Fibroblast of mammary gland (primary cell): ENCODE measurements around the gene SCEL.

Source experiments
- DNase-seq: peaks from one replicate; pipeline ENCODE4 v3.0.0-alpha.2; 2010; ENCODE audit warnings: low read depth
- H3K4me3 ChIP-seq: 2 replicates; pipeline ENCODE4 v1.5.1; 2011; ENCODE audit warnings: low read depth, mild to moderate bottlenecking, low read length, moderate library complexity; ENCODE audit not compliant: control insufficient read depth
- TF ChIP-seq, protein P1 (sequence below): conservative IDR thresholded peaks from 2 replicates; pipeline ENCODE4 v1.5.1; 2011; ENCODE audit warnings: low read depth, low read length, inconsistent platforms; ENCODE audit not compliant: control insufficient read depth, insufficient read depth

SCEL gene

DNA sequence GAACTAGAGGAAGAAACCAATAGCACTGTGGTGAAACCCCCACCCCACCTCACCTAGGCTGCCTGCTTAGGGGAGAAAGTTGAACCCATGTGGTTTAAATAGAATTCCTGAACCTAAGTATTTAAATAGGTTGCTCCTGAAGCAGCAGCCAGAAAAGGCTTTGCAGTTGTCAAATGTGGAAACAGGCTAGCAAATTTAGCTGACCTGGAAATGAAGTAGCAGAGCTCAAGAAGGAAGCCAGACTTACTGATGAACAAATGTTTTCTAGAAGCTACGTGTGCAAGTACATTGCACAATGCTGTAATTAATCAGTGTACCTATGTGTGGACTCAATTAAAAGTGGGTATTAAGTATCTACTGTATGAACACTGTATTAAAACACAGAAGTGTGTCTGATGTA is 61.3 kb downstream of the SCEL start:
- DNase-seq = no peak
- H3K4me3 ChIP-seq = no peak overlapping the region
- TF ChIP-seq, protein P1, sequence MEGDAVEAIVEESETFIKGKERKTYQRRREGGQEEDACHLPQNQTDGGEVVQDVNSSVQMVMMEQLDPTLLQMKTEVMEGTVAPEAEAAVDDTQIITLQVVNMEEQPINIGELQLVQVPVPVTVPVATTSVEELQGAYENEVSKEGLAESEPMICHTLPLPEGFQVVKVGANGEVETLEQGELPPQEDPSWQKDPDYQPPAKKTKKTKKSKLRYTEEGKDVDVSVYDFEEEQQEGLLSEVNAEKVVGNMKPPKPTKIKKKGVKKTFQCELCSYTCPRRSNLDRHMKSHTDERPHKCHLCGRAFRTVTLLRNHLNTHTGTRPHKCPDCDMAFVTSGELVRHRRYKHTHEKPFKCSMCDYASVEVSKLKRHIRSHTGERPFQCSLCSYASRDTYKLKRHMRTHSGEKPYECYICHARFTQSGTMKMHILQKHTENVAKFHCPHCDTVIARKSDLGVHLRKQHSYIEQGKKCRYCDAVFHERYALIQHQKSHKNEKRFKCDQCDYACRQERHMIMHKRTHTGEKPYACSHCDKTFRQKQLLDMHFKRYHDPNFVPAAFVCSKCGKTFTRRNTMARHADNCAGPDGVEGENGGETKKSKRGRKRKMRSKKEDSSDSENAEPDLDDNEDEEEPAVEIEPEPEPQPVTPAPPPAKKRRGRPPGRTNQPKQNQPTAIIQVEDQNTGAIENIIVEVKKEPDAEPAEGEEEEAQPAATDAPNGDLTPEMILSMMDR = no peak

DNA sequence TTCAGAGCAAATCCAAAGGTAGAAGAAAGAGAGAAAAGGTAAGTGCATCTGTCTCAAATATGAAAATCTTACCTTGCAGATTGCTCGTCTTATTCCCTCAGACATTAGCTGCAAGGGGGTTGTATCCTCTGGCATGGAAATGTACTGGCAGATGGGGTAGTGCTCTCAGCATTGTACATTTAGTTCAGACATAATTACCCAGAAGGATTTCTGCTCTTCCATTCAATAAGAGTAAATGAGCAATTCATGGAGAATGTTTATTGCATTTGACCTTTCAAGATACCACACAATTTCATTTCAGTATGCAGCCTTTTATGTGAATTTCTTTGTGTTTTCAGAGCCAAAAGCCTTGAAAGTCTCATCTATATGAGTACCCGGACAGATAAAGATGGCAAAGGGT is 63.8 kb downstream of the SCEL start:
- no peak overlapping the region for H3K4me3 ChIP-seq
- DNase-seq = no peak
- TF ChIP-seq, protein P1 = no peak

DNA sequence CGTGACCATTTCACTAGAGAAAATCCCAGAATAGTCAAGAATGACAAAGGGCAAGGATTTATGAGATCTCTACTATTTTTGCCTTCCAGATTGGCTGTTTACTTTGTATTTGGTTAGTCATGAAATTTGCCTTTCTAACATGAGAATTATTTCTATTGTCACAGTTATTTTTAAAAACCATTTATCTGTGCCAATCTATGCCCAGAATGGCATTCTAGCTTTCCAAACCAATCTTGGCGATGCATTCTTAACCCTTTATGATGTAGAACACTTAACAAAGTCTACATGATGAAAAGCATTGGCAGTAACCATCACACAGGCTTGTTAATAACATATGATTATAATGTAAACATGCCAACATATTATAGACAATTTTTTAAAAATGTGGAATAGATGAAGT is 65.2 kb downstream of the SCEL start:
- DNase-seq = no peak
- no peak overlapping the region for H3K4me3 ChIP-seq
- TF ChIP-seq, protein P1 = no peak

DNA sequence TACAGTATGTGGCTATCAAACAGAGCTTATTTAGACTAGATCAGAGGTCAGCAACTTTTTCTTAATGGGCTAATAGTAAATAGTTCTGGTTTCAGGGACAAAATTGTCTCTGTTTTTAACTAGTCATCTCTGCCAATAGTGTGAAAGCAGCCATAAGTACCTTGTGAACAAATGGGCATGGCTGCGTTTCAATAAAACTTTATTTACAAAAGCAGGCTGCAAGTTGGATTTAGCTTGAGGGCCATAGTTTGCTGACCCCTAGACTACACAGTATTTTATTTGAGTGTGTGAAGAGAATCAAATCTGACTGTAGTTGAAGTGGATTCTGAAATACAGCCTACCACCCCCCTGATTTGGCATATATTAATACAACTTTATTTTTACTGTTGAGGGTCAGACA is 75.6 kb downstream of the SCEL start:
- DNase-seq = no peak
- no peak overlapping the region for H3K4me3 ChIP-seq
- TF ChIP-seq, protein P1 = no peak

DNA sequence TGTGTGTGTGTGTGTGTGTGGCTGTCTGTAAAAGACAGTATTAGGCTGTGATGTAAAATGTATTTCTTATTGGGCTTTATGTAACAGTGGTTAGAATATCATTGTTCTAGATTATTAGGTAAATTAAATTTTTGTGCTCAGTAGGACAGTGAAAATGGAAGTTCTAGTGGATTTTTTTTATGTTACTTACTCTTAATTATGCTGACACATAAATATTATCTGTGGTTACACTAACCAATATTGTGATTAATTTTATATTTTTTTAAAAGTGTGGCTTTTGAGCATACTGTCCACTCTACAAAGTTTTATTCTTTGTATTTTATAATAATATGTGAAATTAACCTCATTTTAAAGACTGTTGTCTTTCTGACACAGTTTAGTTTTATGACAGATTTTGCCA is 80.5 kb downstream of the SCEL start:
- no peak for DNase-seq
- H3K4me3 ChIP-seq = no peak overlapping the region
- TF ChIP-seq, protein P1 = no peak

DNA sequence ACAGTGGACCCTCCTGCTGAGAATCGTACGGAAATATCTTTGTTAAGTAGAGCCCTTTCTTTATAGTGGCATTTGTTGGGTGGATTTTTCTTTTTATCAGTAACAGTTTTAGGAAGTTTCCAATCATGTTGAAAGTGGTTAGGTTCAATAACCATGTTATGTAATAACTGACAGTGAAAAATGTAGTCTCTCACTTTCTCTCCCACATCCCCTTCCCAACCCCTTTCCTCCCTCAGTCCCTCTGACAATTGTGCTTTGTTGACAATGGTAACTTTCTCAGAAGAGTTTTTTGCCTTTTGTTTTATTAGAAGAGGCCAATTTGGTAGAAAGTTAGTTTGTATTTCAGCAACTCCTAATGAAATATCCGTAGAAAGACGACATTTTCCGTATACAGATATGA is 84.1 kb downstream of the SCEL start:
- no peak for DNase-seq
- TF ChIP-seq, protein P1 = no peak
- no peak overlapping the region for H3K4me3 ChIP-seq

DNA sequence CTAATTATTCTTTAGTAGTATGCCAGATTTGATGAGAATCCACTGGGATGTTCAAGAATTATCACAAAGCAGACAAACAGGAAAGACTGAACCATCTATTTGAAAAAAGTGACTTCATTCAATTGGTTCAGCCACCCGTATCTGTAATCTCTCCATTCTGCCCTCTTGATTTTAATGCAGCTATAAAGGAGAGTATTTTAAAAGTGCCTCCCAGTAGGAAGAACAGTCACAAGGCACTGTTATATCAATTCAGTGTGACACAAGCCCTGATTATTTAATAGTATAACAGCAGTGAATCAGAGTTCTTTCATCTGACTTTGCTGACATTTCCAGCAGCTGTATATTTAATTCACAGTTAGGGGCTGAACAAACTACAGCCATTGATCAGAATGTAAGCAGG is 84.6 kb downstream of the SCEL start:
- no peak overlapping the region for H3K4me3 ChIP-seq
- TF ChIP-seq, protein P1 = no peak

More for the DNA sequence above, 84.6 kb downstream of the SCEL start:
- no peak for DNase-seq
